ENCODE measurements around the gene NHSL1.

Gene NHSL1

GRCh38 chr6:138455746-138456400, 43.4 kb downstream of the NHSL1 start:
- Histone ChIP-seq H3K36me3 (replicated peaks; ENCODE audit: low read depth, low read length) (no peaks in the 10 kb centered on the region), H3K4me1 (ENCODE audit: low read length) (peaks cover 38% of the 10 kb centered on the region), H4K20me1 (ENCODE audit: insufficient read depth, low read length) (no peaks in the 10 kb centered on the region), H2AFZ (ENCODE audit: low read depth, low read length) (no peak overlapping the region), H3K9ac (ENCODE audit: low read length) (peak overlapping the region; percentile 44; the same call in 1 of the 2 replicates), H3K27ac (ENCODE audit: low read length) (peak overlapping the region; percentile 83), H3K4me2 (ENCODE audit: low read length) (peak overlapping the region; percentile 81), H3K4me3 (ENCODE audit: low read length) (peak overlapping the region; percentile 52), H3K27me3 (ENCODE audit: low read depth, low read length) (no peaks in the 10 kb centered on the region), H3K79me2 (ENCODE audit: low read length) (no peaks in the 10 kb centered on the region), H3K9me3 (ENCODE audit: insufficient read depth, low read length) (no peaks in the 10 kb centered on the region)
- no peak for TF ChIP-seq EZH2phosphoT487 (IDR thresholded peaks at IDR 0.05; ENCODE audit: low read depth)

- peak overlapping the region; percentile 52 for H3K4me3 ChIP-seq (ENCODE audit: low read length)
- H3K27ac ChIP-seq (ENCODE audit: low read length): peak overlapping the region; percentile 83
- peak overlapping the region; percentile 44; the same call in 1 of the 2 replicates for H3K9ac ChIP-seq (ENCODE audit: low read length)
- H3K9me3 ChIP-seq (ENCODE audit: insufficient read depth, low read length): no peaks in the 10 kb centered on the region
- TF ChIP-seq CTCF (IDR thresholded peaks at IDR 0.05; ENCODE audit: low read depth, low read length) (no peak), EZH2phosphoT487 (IDR thresholded peaks at IDR 0.05; ENCODE audit: low read depth) (no peak)
- H3K4me2 ChIP-seq (ENCODE audit: low read length): peak overlapping the region; percentile 81
- H3K4me1 ChIP-seq (ENCODE audit: low read length): peaks cover 45% of the 10 kb centered on the region
- H3K79me2 ChIP-seq (ENCODE audit: low read length): no peaks in the 10 kb centered on the region
- H4K20me1 ChIP-seq (ENCODE audit: insufficient read depth, low read length): no peaks in the 10 kb centered on the region
- no peaks in the 10 kb centered on the region for H3K27me3 ChIP-seq (ENCODE audit: low read depth, low read length)
- no peaks in the 10 kb centered on the region for H3K36me3 ChIP-seq (replicated peaks; ENCODE audit: low read depth, low read length)
- H2AFZ ChIP-seq (ENCODE audit: low read depth, low read length): no peak overlapping the region
Measured at GRCh38 chr6:138454981-138455706, 44.1 kb downstream of the NHSL1 start.

GRCh38 chr6:138451043-138451442, 48.3 kb downstream of the NHSL1 start:
- Histone ChIP-seq H3K9me3 (ENCODE audit: insufficient read depth, low read length) (no peaks in the 10 kb centered on the region), H3K79me2 (ENCODE audit: low read length) (no peaks in the 10 kb centered on the region), H3K9ac (ENCODE audit: low read length) (no peak overlapping the region), H3K36me3 (replicated peaks; ENCODE audit: low read depth, low read length) (no peaks in the 10 kb centered on the region), H3K4me2 (ENCODE audit: low read length) (0 out of 2 replicates have a peak overlapping the region, but pooled peaks have one; percentile 63), H3K4me3 (ENCODE audit: low read length) (no peak overlapping the region), H4K20me1 (ENCODE audit: insufficient read depth, low read length) (no peaks in the 10 kb centered on the region), H3K4me1 (ENCODE audit: low read length) (peaks cover 34% of the 10 kb centered on the region), H3K27ac (ENCODE audit: low read length) (no peak overlapping the region), H3K27me3 (ENCODE audit: low read depth, low read length) (no peaks in the 10 kb centered on the region), H2AFZ (ENCODE audit: low read depth, low read length) (no peak overlapping the region)
- TF ChIP-seq EZH2phosphoT487 (IDR thresholded peaks at IDR 0.05; ENCODE audit: low read depth) (no peak), CTCF (IDR thresholded peaks at IDR 0.05; ENCODE audit: low read depth, low read length) (no peak)

GRCh38 chr6:138450445-138450844, 48.8 kb downstream of the NHSL1 start:
- H2AFZ ChIP-seq (ENCODE audit: low read depth, low read length): no peak overlapping the region
- no peaks in the 10 kb centered on the region for H3K36me3 ChIP-seq (replicated peaks; ENCODE audit: low read depth, low read length)
- no peaks in the 10 kb centered on the region for H3K27me3 ChIP-seq (ENCODE audit: low read depth, low read length)
- H3K4me2 ChIP-seq (ENCODE audit: low read length): peak overlapping the region; percentile 63
- TF ChIP-seq CTCF (IDR thresholded peaks at IDR 0.05; ENCODE audit: low read depth, low read length) (no peak), EZH2phosphoT487 (IDR thresholded peaks at IDR 0.05; ENCODE audit: low read depth) (no peak)
- no peaks in the 10 kb centered on the region for H3K9me3 ChIP-seq (ENCODE audit: insufficient read depth, low read length)
- no peak overlapping the region for H3K9ac ChIP-seq (ENCODE audit: low read length)
- H3K4me3 ChIP-seq (ENCODE audit: low read length): peak overlapping the region; percentile 23; the same call in 1 of the 2 replicates
- H3K4me1 ChIP-seq (ENCODE audit: low read length): peaks cover 28% of the 10 kb centered on the region
- no peaks in the 10 kb centered on the region for H4K20me1 ChIP-seq (ENCODE audit: insufficient read depth, low read length)
- no peak overlapping the region for H3K27ac ChIP-seq (ENCODE audit: low read length)
- no peaks in the 10 kb centered on the region for H3K79me2 ChIP-seq (ENCODE audit: low read length)

Data from OCI-LY3 (cell line).